Ectodermal cell (in vitro differentiated cells): ENCODE measurements around the gene GCN1.

Source experiments
- H3K27ac ChIP-seq: 2 replicates; pipeline ENCODE4 v1.7.0; 2013; ENCODE audit warnings: mild to moderate bottlenecking, low read depth, low read length; ENCODE audit not compliant: insufficient read depth, poor library complexity, severe bottlenecking
- H3K27me3 ChIP-seq: 2 replicates; pipeline ENCODE4 v1.7.0; 2013; ENCODE audit warnings: mild to moderate bottlenecking, low read length; ENCODE audit not compliant: insufficient read depth, control insufficient read depth, poor library complexity, severe bottlenecking
- H3K36me3 ChIP-seq: one replicate; pipeline ENCODE4 v1.7.0; 2013; ENCODE audit warnings: low read length; ENCODE audit not compliant: control insufficient read depth, insufficient read depth
- H3K4me1 ChIP-seq: one replicate; pipeline ENCODE4 v1.7.0; 2013; ENCODE audit warnings: low read length; ENCODE audit not compliant: control insufficient read depth, insufficient read depth
- H3K4me3 ChIP-seq: 2 replicates; pipeline ENCODE4 v1.7.0; 2013; ENCODE audit warnings: low read depth, low read length, control low read depth; ENCODE audit not compliant: insufficient read depth
- H3K9me3 ChIP-seq: 2 replicates; pipeline ENCODE4 v1.7.0; 2013; ENCODE audit warnings: mild to moderate bottlenecking, low read length, moderate library complexity; ENCODE audit not compliant: control insufficient read depth
- WGBS, 2 experiments: methylation state at CpG; one replicate each; pipeline ENCODE4 v1.1.7; 2013; ENCODE audit warnings: missing lambda C conversion rate in 2 of 2; 5-methylcytosine and 5-hydroxymethylcytosine counted together

GCN1 gene

DNA sequence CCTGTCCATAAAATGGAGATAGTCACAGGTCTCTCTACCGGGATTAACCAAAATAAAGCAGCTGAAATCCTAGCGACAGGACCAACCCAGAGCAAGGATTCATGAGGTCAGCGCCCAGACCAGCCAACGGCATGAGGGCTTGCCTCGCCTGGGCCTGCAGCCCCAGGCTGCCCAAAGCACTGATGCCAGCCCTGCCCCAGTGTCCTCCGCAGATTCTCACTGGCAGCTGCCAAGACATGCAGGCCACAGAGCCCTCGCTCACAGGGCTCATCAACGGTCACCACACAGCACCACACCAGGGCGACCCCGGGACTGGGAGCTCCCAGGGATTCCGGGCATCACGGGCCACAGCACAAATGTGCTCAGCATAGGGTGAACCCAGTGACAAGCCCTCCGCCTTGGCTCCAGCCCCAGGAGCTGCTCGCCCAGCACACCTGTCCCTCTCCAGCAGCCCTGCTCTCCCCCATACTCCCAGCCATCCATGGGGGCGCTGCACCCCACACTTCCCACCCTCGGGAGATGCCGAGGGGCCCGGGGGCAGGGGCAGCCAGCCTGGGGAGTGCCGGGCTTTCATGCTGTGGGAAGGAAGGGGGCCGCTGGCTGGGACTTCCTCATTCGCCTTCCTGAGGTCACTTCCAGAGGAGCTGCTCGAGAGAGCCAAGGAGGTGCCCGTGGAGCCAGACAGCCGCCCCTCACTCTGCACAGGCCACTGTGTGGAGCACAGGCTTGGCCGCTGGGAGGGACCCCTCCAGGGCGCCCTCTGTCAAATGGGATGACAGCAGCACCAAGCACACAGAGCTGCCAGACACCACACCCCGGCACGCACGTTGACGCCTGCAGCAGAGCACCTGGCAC lies 92.1 kb downstream of the GCN1 start:
- H3K4me3 ChIP-seq, result no peak overlapping the region
- no peaks in the 10 kb centered on the region for H3K27me3 ChIP-seq
- peaks cover 5% of the 10 kb centered on the region for H3K4me1 ChIP-seq
- 92 to 94% methylated on average over 30 of the region's 30 CpGs for WGBS, 2 experiments
- H3K36me3 ChIP-seq, result peaks cover 3% of the 10 kb centered on the region
- no peak overlapping the region for H3K27ac ChIP-seq
- H3K9me3 ChIP-seq, result no peaks in the 10 kb centered on the region

DNA sequence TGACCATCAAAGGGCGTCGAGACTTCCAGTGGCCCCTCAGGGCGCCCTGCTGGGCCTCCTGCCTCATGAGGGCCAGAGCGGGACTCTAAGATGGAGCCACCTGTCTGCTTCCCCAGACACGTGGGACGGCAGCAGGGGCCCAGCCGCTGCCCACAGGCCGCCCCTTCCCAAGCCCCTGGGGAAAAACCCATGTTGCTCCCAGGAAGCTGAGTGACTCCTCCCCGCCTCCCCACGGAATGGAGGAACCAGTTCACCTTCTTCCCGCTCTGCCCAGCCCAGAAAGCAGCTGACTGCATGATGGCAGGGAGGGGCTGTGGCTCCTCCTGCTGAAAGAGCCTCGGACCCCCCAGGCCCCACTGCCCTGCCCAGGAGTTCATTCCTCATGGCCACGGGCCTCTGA lies 92.9 kb downstream of the GCN1 start:
- WGBS, 2 experiments, result 90 to 92% methylated on average over 13 of the region's 13 CpGs
- Histone ChIP-seq H3K9me3 (no peaks in the 10 kb centered on the region), H3K36me3 (peaks cover 3% of the 10 kb centered on the region), H3K27ac (no peak overlapping the region), H3K4me1 (peaks cover 5% of the 10 kb centered on the region), H3K27me3 (no peaks in the 10 kb centered on the region), H3K4me3 (no peak overlapping the region)

DNA sequence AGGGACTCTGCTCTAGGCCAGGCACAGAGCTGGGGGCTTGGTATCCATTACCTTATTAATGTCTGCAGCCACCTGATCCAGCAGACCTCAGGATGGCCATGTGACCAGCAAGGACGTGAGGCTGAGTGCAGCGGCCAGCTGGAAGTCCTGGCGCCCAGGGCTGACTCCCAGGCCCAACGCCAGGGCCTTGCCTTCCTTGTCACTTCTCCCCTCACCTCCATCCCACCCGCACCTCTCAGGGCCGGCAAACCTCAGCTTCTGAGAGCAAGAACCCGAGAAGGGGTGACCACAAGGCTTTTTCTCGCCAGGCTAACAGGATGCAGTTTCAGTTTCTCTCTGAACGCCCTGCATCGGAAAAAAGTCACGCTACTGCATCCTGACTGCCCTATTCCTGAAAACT lies 93.3 kb downstream of the GCN1 start:
- Histone ChIP-seq H3K36me3 (peaks cover 3% of the 10 kb centered on the region), H3K4me1 (peaks cover 5% of the 10 kb centered on the region)
- WGBS, 2 experiments, result 93% methylated on average over 11 of the region's 11 CpGs

DNA sequence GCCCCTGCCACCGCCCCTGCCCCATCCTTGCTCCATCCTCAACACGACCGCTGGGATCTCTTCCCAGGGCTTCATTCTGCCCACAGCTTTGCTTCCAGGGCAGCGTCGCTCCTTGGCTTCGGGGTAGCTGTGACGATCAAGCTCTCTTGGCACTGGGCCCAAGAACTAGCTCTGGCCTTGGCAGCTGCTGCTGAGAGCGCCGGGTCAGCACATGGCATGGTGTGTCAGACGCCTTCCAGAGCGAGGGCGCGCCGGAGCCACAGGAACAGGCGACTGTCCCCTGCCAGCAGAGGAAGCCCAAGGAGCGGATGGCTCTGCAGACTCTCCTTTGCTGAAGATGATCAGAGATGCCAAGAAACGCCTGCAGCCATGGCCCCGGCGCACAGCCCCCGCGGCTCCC lies 93.9 kb downstream of the GCN1 start:
- WGBS, 2 experiments, result 94 to 95% methylated on average over 21 of the region's 21 CpGs
- H3K27me3 ChIP-seq, result no peaks in the 10 kb centered on the region
- no peak overlapping the region for H3K4me3 ChIP-seq
- peaks cover 3% of the 10 kb centered on the region for H3K36me3 ChIP-seq
- no peaks in the 10 kb centered on the region for H3K9me3 ChIP-seq
- peaks cover 5% of the 10 kb centered on the region for H3K4me1 ChIP-seq
- H3K27ac ChIP-seq, result no peak overlapping the region

More for the DNA sequence above, 93.3 kb downstream of the GCN1 start:
- Histone ChIP-seq H3K27me3 (no peaks in the 10 kb centered on the region), H3K9me3 (no peaks in the 10 kb centered on the region), H3K27ac (no peak overlapping the region), H3K4me3 (no peak overlapping the region)

DNA sequence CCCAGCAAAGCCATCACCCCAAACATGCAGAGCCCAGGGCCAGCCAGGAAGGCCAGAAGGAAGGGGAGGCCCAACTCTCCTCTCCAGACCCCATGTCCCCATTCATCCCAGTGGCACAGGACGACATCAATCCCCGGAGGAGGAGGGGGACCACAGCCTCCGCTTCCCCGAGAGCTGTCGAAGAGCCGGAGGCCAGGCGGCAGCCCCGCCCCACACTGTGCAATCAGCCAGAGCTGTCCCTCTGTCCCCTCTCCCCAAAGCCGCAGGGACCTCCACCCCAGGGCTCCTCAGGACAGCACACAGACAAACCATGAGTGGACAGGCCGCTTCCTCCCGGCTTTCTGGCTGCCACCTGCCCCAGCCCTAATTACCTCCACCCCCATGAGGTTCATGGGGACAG lies 94.8 kb downstream of the GCN1 start:
- H3K36me3 ChIP-seq, result peaks cover 3% of the 10 kb centered on the region
- 90 to 91% methylated on average over 11 of the region's 11 CpGs for WGBS, 2 experiments
- no peak overlapping the region for H3K27ac ChIP-seq

DNA sequence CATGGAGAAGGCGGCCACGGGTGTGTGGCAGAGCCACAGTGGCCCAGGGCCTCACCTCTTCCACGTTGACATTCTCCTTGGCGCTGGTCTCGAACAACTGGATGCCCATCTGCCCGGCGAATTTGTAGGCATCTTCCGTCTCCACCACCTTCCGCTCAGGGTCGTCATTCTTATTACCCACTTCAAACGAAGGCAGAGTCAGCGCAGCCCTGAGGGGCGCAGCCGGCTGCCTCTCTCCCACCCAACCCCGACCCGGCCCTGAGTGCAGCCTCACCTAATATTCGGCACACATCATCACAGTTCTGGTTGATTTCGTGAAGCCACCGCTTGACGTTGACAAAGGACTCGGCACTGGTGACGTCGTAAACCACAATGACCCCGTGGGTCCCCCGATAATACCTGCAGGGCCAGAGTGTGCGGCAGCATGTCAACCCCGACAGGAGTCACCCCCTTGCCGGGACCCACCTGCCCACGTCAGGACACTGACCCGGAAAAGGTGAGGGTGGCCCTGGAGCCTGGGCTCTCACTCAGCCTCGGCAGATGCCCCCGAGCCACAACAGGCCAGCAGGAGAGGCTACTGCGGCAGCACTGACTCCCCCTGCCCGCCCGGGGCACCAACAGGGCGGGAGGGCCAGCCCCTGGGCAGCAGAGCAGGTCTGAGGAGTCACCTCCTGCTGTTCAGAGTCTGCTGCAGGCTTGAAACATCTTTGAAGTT lies 95.6 kb downstream of the GCN1 start:
- peaks cover 3% of the 10 kb centered on the region for H3K36me3 ChIP-seq
- no peaks in the 10 kb centered on the region for H3K27me3 ChIP-seq
- H3K27ac ChIP-seq, result no peak overlapping the region
- peaks cover 21% of the 10 kb centered on the region for H3K4me1 ChIP-seq
- H3K9me3 ChIP-seq, result no peaks in the 10 kb centered on the region
- H3K4me3 ChIP-seq, result no peak overlapping the region
- 95 to 96% methylated on average over 36 of the region's 36 CpGs for WGBS, 2 experiments

More for the DNA sequence above, 94.8 kb downstream of the GCN1 start:
- H3K4me1 ChIP-seq, result peaks cover 12% of the 10 kb centered on the region
- H3K27me3 ChIP-seq, result no peaks in the 10 kb centered on the region
- no peak overlapping the region for H3K4me3 ChIP-seq
- H3K9me3 ChIP-seq, result no peaks in the 10 kb centered on the region

DNA sequence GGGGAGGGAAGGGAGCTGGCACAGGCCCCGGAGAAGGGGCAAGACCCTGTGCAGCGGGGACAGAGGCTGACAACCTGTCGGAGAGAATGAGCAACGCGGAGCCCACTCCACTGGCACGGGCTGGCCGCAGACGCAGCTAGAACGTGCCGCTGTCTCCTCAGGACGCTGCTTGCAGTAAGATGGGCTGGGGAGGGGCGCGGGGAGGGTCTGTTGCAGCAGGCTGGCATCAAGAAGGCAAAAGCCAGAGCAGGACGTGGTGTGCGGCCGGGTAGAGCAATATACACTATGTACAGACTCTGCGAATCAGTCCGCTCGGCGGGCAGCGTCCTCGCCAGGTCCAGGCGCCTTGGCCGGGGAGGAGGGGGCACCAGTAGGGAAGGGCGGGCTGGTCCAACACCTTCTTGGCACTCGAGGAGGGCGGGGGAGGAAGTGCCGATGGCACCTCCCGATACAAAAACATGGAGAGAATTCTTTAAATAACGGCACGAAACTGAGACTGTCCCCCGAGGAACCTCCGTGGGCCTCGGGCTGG lies 97.8 kb downstream of the GCN1 start:
- H3K27me3 ChIP-seq, result no peaks in the 10 kb centered on the region
- H3K4me3 ChIP-seq, result no peak overlapping the region
- 95% methylated on average over 34 of the region's 34 CpGs for WGBS, 2 experiments
- peaks cover 3% of the 10 kb centered on the region for H3K36me3 ChIP-seq
- no peak overlapping the region for H3K27ac ChIP-seq
- H3K4me1 ChIP-seq, result peaks cover 33% of the 10 kb centered on the region
- no peaks in the 10 kb centered on the region for H3K9me3 ChIP-seq

DNA sequence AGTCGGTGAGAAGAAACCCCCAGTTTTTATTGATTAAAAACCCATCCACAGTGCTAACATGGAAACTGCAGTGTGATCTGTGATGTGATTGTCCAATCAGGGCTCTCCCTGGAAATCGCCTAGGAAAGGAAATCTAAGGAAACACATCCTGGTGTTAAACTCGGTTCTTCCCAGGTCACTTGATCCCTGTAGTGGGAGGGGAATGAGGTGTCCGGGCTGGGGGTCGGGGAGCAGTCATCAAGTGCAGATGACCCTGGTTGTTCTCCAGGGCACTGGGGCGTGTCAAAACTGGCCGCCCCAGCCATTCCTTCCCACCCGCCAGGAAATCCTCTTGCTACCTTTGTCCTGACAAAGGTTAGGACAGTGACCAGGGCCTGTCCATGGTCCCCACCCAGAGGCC lies 98.8 kb downstream of the GCN1 start:
- H3K27ac ChIP-seq, result no peak overlapping the region
- peaks cover 3% of the 10 kb centered on the region for H3K36me3 ChIP-seq

DNA sequence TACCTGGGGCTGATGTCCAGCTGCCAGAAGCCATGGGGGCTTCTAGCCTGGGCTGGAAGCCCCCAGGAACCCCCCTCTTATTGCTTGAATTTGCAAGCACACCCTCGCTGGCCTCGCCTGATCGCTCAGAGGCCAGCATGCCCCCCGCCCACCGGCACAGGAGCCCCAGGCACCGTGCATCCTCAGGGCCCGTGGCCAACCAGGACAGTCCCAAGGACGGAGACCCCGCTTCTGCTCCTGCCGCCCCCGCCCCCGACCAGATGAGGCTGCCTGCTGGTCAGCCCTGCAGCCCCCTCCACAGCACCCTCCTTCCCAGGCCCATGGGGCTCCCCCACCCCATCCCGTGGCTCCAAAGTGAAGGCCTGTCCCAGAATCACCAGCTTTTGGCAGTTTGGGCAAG lies 99.2 kb downstream of the GCN1 start:
- Histone ChIP-seq H3K27ac (no peak overlapping the region), H3K36me3 (peaks cover 3% of the 10 kb centered on the region), H3K4me1 (peaks cover 36% of the 10 kb centered on the region), H3K27me3 (no peaks in the 10 kb centered on the region), H3K9me3 (no peaks in the 10 kb centered on the region), H3K4me3 (no peak overlapping the region)
- WGBS, 2 experiments, result 88 to 92% methylated on average over 13 of the region's 13 CpGs

More for the DNA sequence above, 98.8 kb downstream of the GCN1 start:
- H3K4me3 ChIP-seq, result no peak overlapping the region
- no peaks in the 10 kb centered on the region for H3K9me3 ChIP-seq
- H3K27me3 ChIP-seq, result no peaks in the 10 kb centered on the region
- H3K4me1 ChIP-seq, result peaks cover 35% of the 10 kb centered on the region
- WGBS, 2 experiments, result 79 to 84% methylated on average over 8 of the region's 8 CpGs

DNA sequence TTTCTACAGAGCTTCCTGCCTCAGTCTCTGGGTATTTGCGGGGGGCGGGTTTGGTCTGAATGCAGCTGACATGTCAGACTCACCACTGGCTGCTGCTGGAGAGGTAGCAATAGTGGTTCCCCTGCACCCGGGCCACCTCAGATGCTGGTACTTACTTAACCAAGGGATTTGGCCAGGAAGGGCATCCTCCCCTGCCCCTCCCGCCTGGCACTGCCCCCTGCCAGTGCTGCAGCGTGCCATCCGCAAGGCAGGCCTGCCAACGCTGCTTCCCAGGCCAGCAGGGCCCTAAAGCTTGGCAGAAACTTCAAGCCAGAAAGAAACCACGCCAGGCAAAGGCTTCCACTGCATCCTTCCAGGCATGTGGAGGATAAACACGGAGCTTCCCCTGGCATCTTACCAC lies 100.0 kb downstream of the GCN1 start:
- peaks cover 3% of the 10 kb centered on the region for H3K36me3 ChIP-seq
- no peak overlapping the region for H3K4me3 ChIP-seq
- no peak overlapping the region for H3K27ac ChIP-seq
- 76 to 77% methylated on average over 9 of the region's 9 CpGs for WGBS, 2 experiments
- no peaks in the 10 kb centered on the region for H3K9me3 ChIP-seq
- H3K4me1 ChIP-seq, result peaks cover 39% of the 10 kb centered on the region
- no peaks in the 10 kb centered on the region for H3K27me3 ChIP-seq
